GM23338 (cell line): ENCODE measurements around the gene DACH1. TPM values are rescaled to one million over a fixed set of nuclear protein-coding genes. Genes with fewer than 3 reads are reported as not detected.

ENCODE experiments used
- ATAC-seq: fragments of 200-7000 bp; cut with Tn5 transposase; 3 replicates; pipeline ENCODE4 v1.9.1; 2020
- DNase-seq: peaks from one replicate; pipeline ENCODE4 v3.0.0-alpha.2; 2015; ENCODE audit warnings: low spot score
- H2AFZ ChIP-seq: fragments of 200-600 bp; sonication (generic); 2 replicates; pipeline ENCODE4 v1.8.0; 2016; ENCODE audit warnings: antibody characterized with exemption, mild to moderate bottlenecking, moderate library complexity
- H3F3A ChIP-seq: fragments of 200-600 bp; sonication (generic); replicated peaks from 2 replicates; pipeline ENCODE4 v1.8.0; 2017; ENCODE audit warnings: antibody characterized with exemption, mixed run types, low read depth
- H3K27ac ChIP-seq: fragments of 200-600 bp; sonication (generic); 2 replicates; pipeline ENCODE4 v1.6.1; 2016; ENCODE audit warnings: low read depth
- H3K27me3 ChIP-seq: fragments of 200-600 bp; sonication (generic); 2 replicates; pipeline ENCODE4 v1.8.0; 2016; ENCODE audit warnings: mild to moderate bottlenecking, mixed run types, moderate library complexity; ENCODE audit not compliant: insufficient read depth
- H3K36me3 ChIP-seq: fragments of 200-600 bp; sonication (generic); 2 replicates; pipeline ENCODE4 v1.8.0; 2016; ENCODE audit warnings: mild to moderate bottlenecking; ENCODE audit not compliant: insufficient read depth
- H3K4me1 ChIP-seq: fragments of 200-600 bp; sonication (generic); 2 replicates; pipeline ENCODE4 v1.8.0; 2016; ENCODE audit warnings: mild to moderate bottlenecking, moderate library complexity; ENCODE audit not compliant: insufficient read depth
- H3K4me2 ChIP-seq: fragments of 200-600 bp; sonication (generic); 2 replicates; pipeline ENCODE4 v1.7.1; 2017; ENCODE audit warnings: mixed run types
- H3K4me3 ChIP-seq: fragments of 200-600 bp; sonication (generic); 2 replicates; pipeline ENCODE4 v1.6.1; 2016; ENCODE audit warnings: mixed run types
- H3K79me2 ChIP-seq: fragments of 200-600 bp; sonication (generic); replicated peaks from 2 replicates; pipeline ENCODE4 v1.8.0; 2017; ENCODE audit warnings: mild to moderate bottlenecking; ENCODE audit not compliant: insufficient read depth
- H3K9me2 ChIP-seq: fragments of 200-600 bp; sonication (generic); 2 replicates; pipeline ENCODE4 v1.8.0; 2017; ENCODE audit not compliant: insufficient read depth
- H4K20me1 ChIP-seq: fragments of 200-600 bp; sonication (generic); replicated peaks from 2 replicates; pipeline ENCODE4 v1.8.0; 2017; ENCODE audit warnings: mild to moderate bottlenecking; ENCODE audit not compliant: insufficient read depth
- H3K27ac Mint-ChIP-seq: 2 replicates; pipeline ENCODE4 v1.8.0; 2020; ENCODE audit warnings: inconsistent platforms, mild to moderate bottlenecking, moderate library complexity, mixed read lengths
- H3K27me3 Mint-ChIP-seq: 3 replicates; pipeline ENCODE4 v1.8.0; 2022; ENCODE audit warnings: low read depth, mild to moderate bottlenecking, moderate library complexity, mixed read lengths, inconsistent platforms; ENCODE audit not compliant: insufficient read depth, poor library complexity
- H3K36me3 Mint-ChIP-seq: 3 replicates; pipeline ENCODE4 v1.8.0; 2021; ENCODE audit warnings: low read depth, mild to moderate bottlenecking, inconsistent platforms, moderate library complexity, mixed read lengths
- H3K4me1 Mint-ChIP-seq: 3 replicates; pipeline ENCODE4 v1.8.0; 2020; ENCODE audit warnings: mild to moderate bottlenecking, inconsistent platforms, mixed read lengths
- H3K4me3 Mint-ChIP-seq: 3 replicates; pipeline ENCODE4 v1.8.0; 2021; ENCODE audit warnings: moderate library complexity, mild to moderate bottlenecking, inconsistent platforms, mixed read lengths
- H3K9me3 Mint-ChIP-seq: 3 replicates; pipeline ENCODE4 v1.8.0; 2020; ENCODE audit warnings: moderate library complexity, mild to moderate bottlenecking, inconsistent platforms, mixed read lengths
- CREB1 ChIP-seq: fragments of 250-450 bp; sonication (Bioruptor Pico); IDR thresholded peaks from 2 replicates; pipeline ENCODE4 v1.5.0; 2020; ENCODE audit warnings: low read depth, mild to moderate bottlenecking, moderate library complexity
- CTCF ChIP-seq, 2 experiments: fragments of 200-600 bp in 1 of 2; sonication (generic) in 1 of 2; conservative IDR thresholded peaks; 2 replicates each; pipeline versions ENCODE4 v1.5.1 to v1.6.1; 2016 to 2017; ENCODE audit warnings: antibody characterized with exemption in 2 of 2, low read depth in 2 of 2, mild to moderate bottlenecking in 2 of 2, moderate library complexity in 1 of 2
- JUNB ChIP-seq: IDR thresholded peaks from one replicate; pipeline ENCODE4 v1.6.1; 2016; ENCODE audit warnings: antibody characterized with exemption; ENCODE audit not compliant: unreplicated experiment
- POLR2AphosphoS5 ChIP-seq: IDR thresholded peaks from 2 replicates; pipeline ENCODE4 v1.6.1; 2016; ENCODE audit warnings: antibody characterized with exemption, low read depth
- STAT1 ChIP-seq: IDR thresholded peaks from one replicate; pipeline ENCODE4 v1.6.1; 2016; ENCODE audit warnings: antibody characterized with exemption; ENCODE audit not compliant: unreplicated experiment
- ZNF331 ChIP-seq: fragments of 250-450 bp; sonication (Bioruptor Pico); IDR thresholded peaks from 2 replicates; pipeline ENCODE4 v1.5.0; 2020; ENCODE audit warnings: low read depth, mild to moderate bottlenecking, moderate library complexity
- ZNF462 ChIP-seq: fragments of 250-450 bp; sonication (Bioruptor Pico); IDR thresholded peaks from 2 replicates; pipeline ENCODE4 v1.5.0; 2020; ENCODE audit warnings: mild to moderate bottlenecking, moderate library complexity
- polyA plus RNA-seq: library from polyadenylated mRNA; unstranded; fragments of >200 nt; fragmentation: Nextera tagmentation; extraction: Ambion mirVana; gene quantifications from 2 replicates; pipeline ENCODE4 v1.2.1, GENCODE V29; 2016
- total RNA-seq: library from RNA; depleted of rRNA; stranded (reverse); fragments of >200 nt; shearing (Covaris generic); gene quantifications from 2 replicates; pipeline ENCODE4 v1.2.3, GENCODE V29; 2014
- TF ChIP-seq, protein P1 (sequence below): IDR thresholded peaks from one replicate; pipeline ENCODE4 v1.6.1; 2018; ENCODE audit warnings: antibody characterized with exemption; ENCODE audit not compliant: unreplicated experiment

DACH1 gene
- total and polyA plus RNA-seq, 2 experiments from 2014 or later: 0.45 to 0.57 TPM

GRCh38 chr13:71663431-71663830 lies 203.6 kb downstream of the DACH1 start:
- TF ChIP-seq ZNF331 (no peak), CREB1 (CRISPR knock-in tag) (no peak), CTCF (conservative IDR thresholded peaks at IDR 0.05; ENCODE audit: low read depth in 2 of 2) (no peak), JUNB (no peak), STAT1 (no peak), ZNF462 (CRISPR knock-in tag) (no peak), POLR2AphosphoS5 (no peak)
- TF ChIP-seq, protein P1, sequence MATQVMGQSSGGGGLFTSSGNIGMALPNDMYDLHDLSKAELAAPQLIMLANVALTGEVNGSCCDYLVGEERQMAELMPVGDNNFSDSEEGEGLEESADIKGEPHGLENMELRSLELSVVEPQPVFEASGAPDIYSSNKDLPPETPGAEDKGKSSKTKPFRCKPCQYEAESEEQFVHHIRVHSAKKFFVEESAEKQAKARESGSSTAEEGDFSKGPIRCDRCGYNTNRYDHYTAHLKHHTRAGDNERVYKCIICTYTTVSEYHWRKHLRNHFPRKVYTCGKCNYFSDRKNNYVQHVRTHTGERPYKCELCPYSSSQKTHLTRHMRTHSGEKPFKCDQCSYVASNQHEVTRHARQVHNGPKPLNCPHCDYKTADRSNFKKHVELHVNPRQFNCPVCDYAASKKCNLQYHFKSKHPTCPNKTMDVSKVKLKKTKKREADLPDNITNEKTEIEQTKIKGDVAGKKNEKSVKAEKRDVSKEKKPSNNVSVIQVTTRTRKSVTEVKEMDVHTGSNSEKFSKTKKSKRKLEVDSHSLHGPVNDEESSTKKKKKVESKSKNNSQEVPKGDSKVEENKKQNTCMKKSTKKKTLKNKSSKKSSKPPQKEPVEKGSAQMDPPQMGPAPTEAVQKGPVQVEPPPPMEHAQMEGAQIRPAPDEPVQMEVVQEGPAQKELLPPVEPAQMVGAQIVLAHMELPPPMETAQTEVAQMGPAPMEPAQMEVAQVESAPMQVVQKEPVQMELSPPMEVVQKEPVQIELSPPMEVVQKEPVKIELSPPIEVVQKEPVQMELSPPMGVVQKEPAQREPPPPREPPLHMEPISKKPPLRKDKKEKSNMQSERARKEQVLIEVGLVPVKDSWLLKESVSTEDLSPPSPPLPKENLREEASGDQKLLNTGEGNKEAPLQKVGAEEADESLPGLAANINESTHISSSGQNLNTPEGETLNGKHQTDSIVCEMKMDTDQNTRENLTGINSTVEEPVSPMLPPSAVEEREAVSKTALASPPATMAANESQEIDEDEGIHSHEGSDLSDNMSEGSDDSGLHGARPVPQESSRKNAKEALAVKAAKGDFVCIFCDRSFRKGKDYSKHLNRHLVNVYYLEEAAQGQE: no peak
- Histone ChIP-seq H3F3A (no peaks in the 10 kb centered on the region), H3K79me2 (no peaks in the 10 kb centered on the region), H3K4me3 (no peak overlapping the region), H3K4me2 (no peak overlapping the region), H3K36me3 (no peaks in the 10 kb centered on the region), H3K4me1 (peaks cover 7% of the 10 kb centered on the region; the same call in 1 of the 2 replicates), H3K9me2 (no peaks in the 10 kb centered on the region), H3K27ac (no peak overlapping the region), H4K20me1 (no peaks in the 10 kb centered on the region), H2AFZ (no peak overlapping the region), H3K27me3 (no peaks in the 10 kb centered on the region)
- no peak for ATAC-seq
- peaks cover 11% of the 10 kb centered on the region for H3K4me1 Mint-ChIP-seq
- H3K27ac Mint-ChIP-seq: no peak overlapping the region
- H3K4me3 Mint-ChIP-seq: no peak overlapping the region
- H3K9me3 Mint-ChIP-seq: no peaks in the 10 kb centered on the region
- H3K36me3 Mint-ChIP-seq: no peaks in the 10 kb centered on the region
- DNase-seq: no peak
- H3K27me3 Mint-ChIP-seq: no peaks in the 10 kb centered on the region
